ENCODE measurements around the gene CTNND2. TPM values are rescaled to one million over a fixed set of nuclear protein-coding genes. Genes with fewer than 3 reads are reported as not detected.

CTNND2 gene
- total RNA-seq, 1 experiment from 2014 or later, result not detected

- Mint-ChIP-seq H3K36me3 (ENCODE audit: insufficient read depth, unreplicated experiment) (no peaks in the 10 kb centered on the region), H3K27ac (ENCODE audit: low read depth, unreplicated experiment) (no peak overlapping the region), H3K27me3 (ENCODE audit: insufficient read depth, unreplicated experiment) (peaks cover 34% of the 10 kb centered on the region), H3K9me3 (ENCODE audit: unreplicated experiment) (no peaks in the 10 kb centered on the region), H3K4me1 (ENCODE audit: insufficient read depth, unreplicated experiment) (peaks cover 6% of the 10 kb centered on the region), H3K4me3 (ENCODE audit: unreplicated experiment) (no peak overlapping the region)
- intact Hi-C loops (cut with micrococcal nuclease), result no loop called here
- CTCF ChIA-PET, result no interaction called here
- TF ChIP-seq, protein P1, sequence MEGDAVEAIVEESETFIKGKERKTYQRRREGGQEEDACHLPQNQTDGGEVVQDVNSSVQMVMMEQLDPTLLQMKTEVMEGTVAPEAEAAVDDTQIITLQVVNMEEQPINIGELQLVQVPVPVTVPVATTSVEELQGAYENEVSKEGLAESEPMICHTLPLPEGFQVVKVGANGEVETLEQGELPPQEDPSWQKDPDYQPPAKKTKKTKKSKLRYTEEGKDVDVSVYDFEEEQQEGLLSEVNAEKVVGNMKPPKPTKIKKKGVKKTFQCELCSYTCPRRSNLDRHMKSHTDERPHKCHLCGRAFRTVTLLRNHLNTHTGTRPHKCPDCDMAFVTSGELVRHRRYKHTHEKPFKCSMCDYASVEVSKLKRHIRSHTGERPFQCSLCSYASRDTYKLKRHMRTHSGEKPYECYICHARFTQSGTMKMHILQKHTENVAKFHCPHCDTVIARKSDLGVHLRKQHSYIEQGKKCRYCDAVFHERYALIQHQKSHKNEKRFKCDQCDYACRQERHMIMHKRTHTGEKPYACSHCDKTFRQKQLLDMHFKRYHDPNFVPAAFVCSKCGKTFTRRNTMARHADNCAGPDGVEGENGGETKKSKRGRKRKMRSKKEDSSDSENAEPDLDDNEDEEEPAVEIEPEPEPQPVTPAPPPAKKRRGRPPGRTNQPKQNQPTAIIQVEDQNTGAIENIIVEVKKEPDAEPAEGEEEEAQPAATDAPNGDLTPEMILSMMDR (IDR thresholded peaks at IDR 0.05; ENCODE audit: unreplicated experiment), result no peak
- POLR2A ChIA-PET, result no interaction called here
- no peak for DNase-seq (ENCODE audit: unreplicated experiment)
- no TSS peak for BruUV-seq (replicated peaks)
Measured at GRCh38 chr5:11909471-11909870, 5.2 kb upstream of the CTNND2 start.

DNA sequence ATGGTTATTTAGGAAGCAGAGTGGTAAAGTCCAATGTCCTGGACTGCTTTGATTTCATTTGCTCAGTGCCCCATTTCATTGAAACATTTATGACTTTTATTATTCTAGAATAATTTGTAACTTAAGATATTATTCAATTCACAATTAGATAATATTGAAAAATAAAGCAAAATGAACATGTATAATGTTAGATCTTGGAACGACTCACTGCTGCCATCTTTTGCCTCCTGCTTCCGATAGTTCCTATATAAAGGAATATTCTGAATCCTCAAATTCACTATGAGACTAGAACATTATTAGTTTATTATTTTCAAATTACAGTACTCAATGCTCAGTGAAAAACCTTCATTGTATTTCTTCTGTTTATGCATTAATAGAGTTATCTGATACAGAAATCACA is 2.3 kb upstream of the CTNND2 start:
- intact Hi-C loops (cut with micrococcal nuclease), result no loop called here
- Mint-ChIP-seq H3K4me3 (ENCODE audit: unreplicated experiment) (no peak overlapping the region), H3K4me1 (ENCODE audit: insufficient read depth, unreplicated experiment) (peaks cover 6% of the 10 kb centered on the region), H3K27me3 (ENCODE audit: insufficient read depth, unreplicated experiment) (peaks cover 53% of the 10 kb centered on the region), H3K9me3 (ENCODE audit: unreplicated experiment) (no peaks in the 10 kb centered on the region), H3K36me3 (ENCODE audit: insufficient read depth, unreplicated experiment) (no peaks in the 10 kb centered on the region), H3K27ac (ENCODE audit: low read depth, unreplicated experiment) (no peak overlapping the region)
- TF ChIP-seq, protein P1 (IDR thresholded peaks at IDR 0.05; ENCODE audit: unreplicated experiment), result no peak
- POLR2A ChIA-PET, result no interaction called here
- no TSS peak for BruUV-seq (replicated peaks)
- DNase-seq (ENCODE audit: unreplicated experiment), result no peak
- CTCF ChIA-PET, result no interaction called here

DNA sequence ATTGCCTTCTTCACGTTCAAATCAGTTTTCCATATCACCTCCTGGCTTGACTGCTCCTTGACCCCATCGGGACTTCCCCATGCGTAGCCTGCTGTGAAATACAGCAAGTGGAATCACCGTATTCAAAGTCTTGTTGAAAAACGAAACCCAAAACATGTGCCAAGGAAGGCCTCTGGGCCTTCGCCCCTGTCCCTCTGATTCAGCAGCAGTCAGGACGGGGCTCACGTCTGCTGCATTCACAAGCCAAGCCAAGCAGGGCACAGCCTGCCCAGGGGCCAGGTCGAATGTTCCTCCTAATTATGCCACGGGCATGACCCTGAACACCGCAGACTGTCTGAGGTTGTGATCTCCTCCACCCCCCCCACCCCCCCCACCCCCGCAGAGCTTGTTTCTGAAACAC is 960 bp upstream of the CTNND2 start:
- Mint-ChIP-seq H3K4me1 (ENCODE audit: insufficient read depth, unreplicated experiment) (peaks cover 6% of the 10 kb centered on the region), H3K27me3 (ENCODE audit: insufficient read depth, unreplicated experiment) (peaks cover 59% of the 10 kb centered on the region)
- intact Hi-C loops (cut with micrococcal nuclease), result no loop called here

DNA sequence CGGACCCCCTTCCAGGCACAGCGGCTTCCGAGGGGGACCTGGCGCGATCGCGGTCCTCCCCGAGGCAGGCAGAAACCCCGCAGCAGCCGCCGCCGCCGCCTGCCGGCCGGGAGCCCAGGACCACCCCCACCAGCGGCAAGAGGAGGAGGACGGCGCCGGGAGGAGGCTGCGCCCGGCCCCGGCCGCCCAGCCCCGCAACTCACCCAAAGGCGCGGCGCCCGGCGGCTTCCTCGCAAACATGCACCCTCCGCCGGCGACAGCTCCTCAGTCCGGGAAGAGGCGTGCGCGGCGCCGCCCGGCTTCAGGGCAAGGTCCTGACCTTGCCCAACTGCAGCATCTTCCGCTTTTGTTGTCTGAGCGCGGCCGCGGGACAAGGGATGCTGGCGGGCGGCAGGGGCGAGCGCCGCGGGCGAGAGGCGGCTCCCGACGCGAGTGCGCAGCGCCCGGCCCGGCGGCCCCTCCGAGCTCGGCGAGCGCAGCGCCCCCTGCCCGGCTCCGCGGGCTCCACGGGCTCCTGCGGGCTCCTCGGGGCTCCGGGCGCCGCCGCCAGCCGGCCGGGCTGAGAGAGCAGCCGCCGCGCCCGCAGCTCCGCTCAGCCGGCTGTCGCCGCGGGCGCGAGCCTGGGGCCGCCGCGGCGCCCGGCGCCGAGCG is 507 bp downstream of the CTNND2 start:
- Mint-ChIP-seq H3K27ac (ENCODE audit: low read depth, unreplicated experiment) (no peak overlapping the region), H3K27me3 (ENCODE audit: insufficient read depth, unreplicated experiment) (peaks cover 59% of the 10 kb centered on the region), H3K4me1 (ENCODE audit: insufficient read depth, unreplicated experiment) (peaks cover 6% of the 10 kb centered on the region), H3K9me3 (ENCODE audit: unreplicated experiment) (no peaks in the 10 kb centered on the region), H3K4me3 (ENCODE audit: unreplicated experiment) (no peak overlapping the region), H3K36me3 (ENCODE audit: insufficient read depth, unreplicated experiment) (no peaks in the 10 kb centered on the region)
- intact Hi-C loops (cut with micrococcal nuclease), result no loop called here
- peak; percentile 2 for DNase-seq (ENCODE audit: unreplicated experiment)
- ChIA-PET POLR2A (no interaction called here), CTCF (interaction anchor here (0.6 to 0.8 kb wide), 2 partner anchors 666 to 1575 kb away, joined by 3 read pairs; no protein-coding TSS in a partner anchor)
- TF ChIP-seq, protein P1 (IDR thresholded peaks at IDR 0.05; ENCODE audit: unreplicated experiment), result no peak
- BruUV-seq (replicated peaks), result no TSS peak

More for the DNA sequence above, 960 bp upstream of the CTNND2 start:
- ChIA-PET POLR2A (no interaction called here), CTCF (no interaction called here)
- DNase-seq (ENCODE audit: unreplicated experiment), result no peak
- Mint-ChIP-seq H3K9me3 (ENCODE audit: unreplicated experiment) (no peaks in the 10 kb centered on the region), H3K4me3 (ENCODE audit: unreplicated experiment) (no peak overlapping the region), H3K36me3 (ENCODE audit: insufficient read depth, unreplicated experiment) (no peaks in the 10 kb centered on the region), H3K27ac (ENCODE audit: low read depth, unreplicated experiment) (no peak overlapping the region)
- BruUV-seq (replicated peaks), result no TSS peak
- TF ChIP-seq, protein P1 (IDR thresholded peaks at IDR 0.05; ENCODE audit: unreplicated experiment), result no peak

All from MCF 10A (cell line).